ENCODE data around the gene PDE4C.

- TF ChIP-seq CTCF (IDR thresholded peaks at IDR 0.05) (no peak), POLR2A (IDR thresholded peaks at IDR 0.05) (no peak)
These were observed 32.1 kb downstream of the PDE4C start for GRCh38 chr19:18194181-18194530.

All from body of pancreas (tissue), 4 donors.